Panc1 (cell line): ENCODE results near the gene C22orf39. TPM values are rescaled to one million over a fixed set of nuclear protein-coding genes. Genes with fewer than 3 reads are reported as not detected.

Source experiments
- ATAC-seq: fragments of 200-7000 bp; cut with Tn5 transposase; 2 replicates; pipeline ENCODE4 v1.9.1; 2020; ENCODE audit warnings: mild to moderate bottlenecking, moderate library complexity
- BruUV-seq: library from RNA; stranded (reverse); fragments of 400-500 nt; replicated peaks from 2 replicates; lab custom pipeline; 2021; lab: Mats Ljungman, UMichigan
- CTCF ChIA-PET: fragments of 300-600 bp; sonication (Branson Sonifier 250); formaldehyde crosslinking; loops from one replicate; lab custom pipeline; 2022; ENCODE audit warnings: antibody characterized with exemption; lab: Charles Lee
- POLR2A ChIA-PET: fragments of 300-600 bp; sonication (Branson Sonifier 250); formaldehyde crosslinking; loops from one replicate; lab custom pipeline; 2022; ENCODE audit warnings: antibody characterized with exemption; lab: Charles Lee
- DNase-seq: peaks from one replicate; pipeline ENCODE4 v3.0.0-alpha.2; 2010; ENCODE audit warnings: low read depth, low spot score
- H3K27ac ChIP-seq: 2 replicates; pipeline ENCODE4 v1.5.1; 2011; ENCODE audit warnings: mild to moderate bottlenecking, low read length, inconsistent platforms
- H3K27me3 ChIP-seq: fragments of 200-500 bp; sonication (Bioruptor generic); 2 replicates; pipeline ENCODE4 v1.6.0; 2014; ENCODE audit warnings: low read length, inconsistent platforms; ENCODE audit not compliant: control insufficient read depth, insufficient read depth
- H3K36me3 ChIP-seq: fragments of 200-500 bp; sonication (Bioruptor generic); 2 replicates; pipeline ENCODE4 v1.5.1; 2014; ENCODE audit warnings: inconsistent platforms, mild to moderate bottlenecking, low read length, moderate library complexity; ENCODE audit not compliant: control insufficient read depth, insufficient read depth
- H3K4me1 ChIP-seq: 2 replicates; pipeline ENCODE4 v1.5.1; 2011; ENCODE audit warnings: inconsistent platforms, mild to moderate bottlenecking, low read length, moderate library complexity; ENCODE audit not compliant: control insufficient read depth, insufficient read depth
- H3K4me3 ChIP-seq, 2 experiments: 2 replicates each; pipeline ENCODE4 v1.5.1; 2011 to 2012; ENCODE audit warnings: low read depth in 2 of 2, low read length in 2 of 2, mild to moderate bottlenecking in 2 of 2, inconsistent platforms in 1 of 2, moderate library complexity in 1 of 2
- H3K9me3 ChIP-seq: fragments of 200-500 bp; sonication (Bioruptor generic); 2 replicates; pipeline ENCODE4 v1.5.1; 2014; ENCODE audit warnings: low read depth, mild to moderate bottlenecking, inconsistent platforms, low read length, moderate library complexity; ENCODE audit not compliant: control insufficient read depth, insufficient read depth
- POLR2AphosphoS5 ChIP-seq: IDR thresholded peaks from 2 replicates; pipeline ENCODE4 v1.6.1; 2012; ENCODE audit warnings: mild to moderate bottlenecking, low read depth, low read length, moderate library complexity
- REST ChIP-seq, 2 experiments: IDR thresholded peaks; 2 replicates each; pipeline ENCODE4 v1.6.1; 2011 to 2012; ENCODE audit warnings: low read depth in 2 of 2, control low read depth in 1 of 2, low read length in 1 of 2, mild to moderate bottlenecking in 1 of 2, moderate library complexity in 1 of 2; ENCODE audit not compliant: insufficient read depth in 1 of 2
- SIN3A ChIP-seq: IDR thresholded peaks from 2 replicates; pipeline ENCODE4 v1.6.1; 2012; ENCODE audit warnings: low read depth, mild to moderate bottlenecking, low read length, moderate library complexity, borderline replicate concordance; ENCODE audit not compliant: insufficient read depth
- TCF7L2 ChIP-seq: IDR thresholded peaks from 2 replicates; pipeline ENCODE4 v1.6.1; 2011; ENCODE audit warnings: mild to moderate bottlenecking, low read depth, low read length, inconsistent platforms
- in situ Hi-C: cut with HindIII; loops from 2 replicates; pipeline ENCODE4 v1.10.0; 2016; ENCODE audit warnings: low sequenced_read_pairs, low pct_unique_long_range_greater_than_20kb
- intact Hi-C: fragments of 100-400 bp; cut with micrococcal nuclease; formaldehyde crosslinking; loops from one replicate; pipeline ENCODE4 v1.10.0; 2022; ENCODE audit not compliant: unreplicated experiment
- total RNA-seq: library from RNA; stranded (reverse); gene quantifications from one replicate; pipeline ENCODE4 v1.2.1, GENCODE V29; 2021; ENCODE audit not compliant: unreplicated experiment
- TF ChIP-seq, protein P1 (sequence below): fragments of 450-650 bp; IDR thresholded peaks from 2 replicates; pipeline ENCODE4 v1.5.1; 2017; ENCODE audit warnings: mild to moderate bottlenecking

Gene C22orf39
- total RNA-seq, 1 experiment from 2014 or later: 20.5 TPM

DNA sequence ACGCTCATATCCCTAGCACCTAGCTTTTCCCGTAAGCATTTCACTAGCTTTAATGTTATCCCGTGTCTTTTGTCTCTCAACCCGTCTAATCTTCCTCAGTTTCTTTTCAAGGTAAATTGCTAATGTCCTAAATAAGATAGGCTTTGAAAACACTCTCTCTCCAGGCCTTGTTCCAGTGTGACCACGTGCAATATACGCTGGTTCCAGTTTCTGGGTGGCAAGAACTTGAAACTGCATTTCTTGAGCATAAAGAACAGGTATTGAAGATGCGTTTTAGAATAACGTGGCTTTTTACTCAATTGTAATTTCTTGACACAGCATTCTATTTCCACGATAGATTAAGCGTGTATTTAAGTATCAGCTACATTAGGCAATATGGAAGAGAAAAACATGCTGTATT is 33.3 kb upstream of the C22orf39 start:
- Histone ChIP-seq H3K4me1 (peaks cover 3% of the 10 kb centered on the region; the same call in 1 of the 2 replicates), H3K27ac (peak overlapping the region; percentile 69), H3K9me3 (no peaks in the 10 kb centered on the region), H3K4me3 (peak overlapping the region; percentile 89 to 93), H3K27me3 (no peaks in the 10 kb centered on the region), H3K36me3 (peaks cover 3% of the 10 kb centered on the region)
- in situ Hi-C loops: no loop called here
- no peak for DNase-seq
- CTCF ChIA-PET: no interaction called here
- POLR2A ChIA-PET: no interaction called here
- TF ChIP-seq POLR2AphosphoS5: no peak
- TF ChIP-seq TCF7L2: no peak
- no peak for TF ChIP-seq REST (IDR thresholded peaks at IDR 0.05; ENCODE audit: insufficient read depth in 1 of 2, low read depth in 2 of 2, low read length in 1 of 2)
- no peak for TF ChIP-seq SIN3A
- TF ChIP-seq, protein P1, sequence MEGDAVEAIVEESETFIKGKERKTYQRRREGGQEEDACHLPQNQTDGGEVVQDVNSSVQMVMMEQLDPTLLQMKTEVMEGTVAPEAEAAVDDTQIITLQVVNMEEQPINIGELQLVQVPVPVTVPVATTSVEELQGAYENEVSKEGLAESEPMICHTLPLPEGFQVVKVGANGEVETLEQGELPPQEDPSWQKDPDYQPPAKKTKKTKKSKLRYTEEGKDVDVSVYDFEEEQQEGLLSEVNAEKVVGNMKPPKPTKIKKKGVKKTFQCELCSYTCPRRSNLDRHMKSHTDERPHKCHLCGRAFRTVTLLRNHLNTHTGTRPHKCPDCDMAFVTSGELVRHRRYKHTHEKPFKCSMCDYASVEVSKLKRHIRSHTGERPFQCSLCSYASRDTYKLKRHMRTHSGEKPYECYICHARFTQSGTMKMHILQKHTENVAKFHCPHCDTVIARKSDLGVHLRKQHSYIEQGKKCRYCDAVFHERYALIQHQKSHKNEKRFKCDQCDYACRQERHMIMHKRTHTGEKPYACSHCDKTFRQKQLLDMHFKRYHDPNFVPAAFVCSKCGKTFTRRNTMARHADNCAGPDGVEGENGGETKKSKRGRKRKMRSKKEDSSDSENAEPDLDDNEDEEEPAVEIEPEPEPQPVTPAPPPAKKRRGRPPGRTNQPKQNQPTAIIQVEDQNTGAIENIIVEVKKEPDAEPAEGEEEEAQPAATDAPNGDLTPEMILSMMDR: no peak
- BruUV-seq: no TSS peak
- no peak for ATAC-seq
- intact Hi-C loops: no loop called here

GRCh38 chr22:19480173-19480568 is 32.7 kb upstream of the C22orf39 start:
- POLR2A ChIA-PET: no interaction called here
- no peaks in the 10 kb centered on the region for H3K9me3 ChIP-seq
- CTCF ChIA-PET: interaction anchor here (0.5 to 0.7 kb wide), 3 partner anchors 9 to 518 kb away, joined by 3 to 5 read pairs (median 3); no protein-coding TSS in a partner anchor
- TF ChIP-seq TCF7L2 (no peak), SIN3A (no peak), POLR2AphosphoS5 (no peak), REST (IDR thresholded peaks at IDR 0.05; ENCODE audit: insufficient read depth in 1 of 2, low read depth in 2 of 2, low read length in 1 of 2) (no peak)
- TF ChIP-seq, protein P1: no peak
- H3K36me3 ChIP-seq: no peaks in the 10 kb centered on the region; the same call in 1 of the 2 replicates
- peak overlapping the region; percentile 69 for H3K27ac ChIP-seq
- no TSS peak for BruUV-seq
- ATAC-seq (peak; percentile 6; the same call in 1 of the 2 replicates), DNase-seq (no peak)
- no peaks in the 10 kb centered on the region for H3K27me3 ChIP-seq
- H3K4me3 ChIP-seq: peak overlapping the region; percentile 89 to 93
- peaks cover 3% of the 10 kb centered on the region; the same call in 1 of the 2 replicates for H3K4me1 ChIP-seq
- intact Hi-C loops (no loop called here), in situ Hi-C loops (no loop called here)
